HepG2 (cell line): Measurements from ENCODE around the gene CDR2L. TPM values are rescaled to one million over a fixed set of nuclear protein-coding genes. Genes with fewer than 3 reads are reported as not detected.
A peak's percentile ranks its signal among the peaks of the same experiment; 100 is the strongest.

ENCODE experiments used
- CBFB ChIP-seq: sonication (generic); formaldehyde crosslinking; IDR thresholded peaks from 2 replicates; pipeline ENCODE4 v1.4.0; 2020; ENCODE audit warnings: missing genetic modification reagents
- DMAP1 ChIP-seq: IDR thresholded peaks from 2 replicates; pipeline ENCODE4 v1.6.1; 2016
- FOXA3 ChIP-seq: IDR thresholded peaks from 2 replicates; pipeline ENCODE4 v1.6.1; 2016; ENCODE audit warnings: missing genetic modification reagents, missing compliant biosample characterization
- HOXA5 ChIP-seq: sonication (generic); formaldehyde crosslinking; IDR thresholded peaks from 2 replicates; pipeline ENCODE4 v1.4.0; 2020; ENCODE audit warnings: missing genetic modification reagents
- MBD4 ChIP-seq: IDR thresholded peaks from 2 replicates; pipeline ENCODE4 v1.6.1; 2012; ENCODE audit warnings: low read length, inconsistent platforms, borderline replicate concordance
- NPAS2 ChIP-seq: sonication (generic); formaldehyde crosslinking; IDR thresholded peaks from 2 replicates; pipeline ENCODE4 v1.8.0; 2022; ENCODE audit warnings: mild to moderate bottlenecking, missing genetic modification reagents, borderline replicate concordance
- NR2F2 ChIP-seq: IDR thresholded peaks from 2 replicates; pipeline ENCODE4 v1.6.1; 2012; ENCODE audit warnings: low read depth, inconsistent platforms, borderline replicate concordance
- PHF8 ChIP-seq: sonication (generic); formaldehyde crosslinking; IDR thresholded peaks from 2 replicates; pipeline ENCODE4 v1.5.0; 2020; ENCODE audit warnings: missing genetic modification reagents
- RAD21 ChIP-seq: fragments of 450-650 bp; formaldehyde crosslinking; IDR thresholded peaks from 2 replicates; pipeline ENCODE4 v1.5.0; 2020; ENCODE audit warnings: mild to moderate bottlenecking
- RBM22 ChIP-seq: fragments of 200-400 bp; formaldehyde crosslinking; optimal IDR thresholded peaks from 2 replicates; pipeline ENCODE3; 2017; ENCODE audit warnings: mild to moderate bottlenecking, low read length, moderate library complexity
- RFXANK ChIP-seq: IDR thresholded peaks from 2 replicates; pipeline ENCODE4 v1.6.1; 2016
- SMAD1 ChIP-seq: sonication (generic); formaldehyde crosslinking; IDR thresholded peaks from 2 replicates; pipeline ENCODE4 v1.4.0; 2020; ENCODE audit warnings: missing genetic modification reagents, low read depth, mild to moderate bottlenecking, borderline replicate concordance
- ZMYM4 ChIP-seq: sonication (generic); formaldehyde crosslinking; IDR thresholded peaks from 2 replicates; pipeline ENCODE4 v1.8.1; 2023; ENCODE audit warnings: mild to moderate bottlenecking, missing genetic modification reagents
- ZNF292 ChIP-seq: sonication (generic); formaldehyde crosslinking; IDR thresholded peaks from 2 replicates; pipeline ENCODE4 v1.8.1; 2022; ENCODE audit warnings: mild to moderate bottlenecking, low read depth, missing genetic modification reagents, borderline replicate concordance
- ZNF720 ChIP-seq: sonication (generic); formaldehyde crosslinking; IDR thresholded peaks from 2 replicates; pipeline ENCODE4 v1.4.0; 2020; ENCODE audit warnings: missing genetic modification reagents
- polyA plus RNA-seq, 8 experiments: library from polyadenylated mRNA; depleted of rRNA in 3 of 8; stranded (reverse) in 7 of 8; unstranded in 1 of 8; fragments of >200 nt; fragmentation: Illumina TruSeq in 4 of 8; extraction: Trizol in 4 of 8; gene quantifications; 2 replicates each; pipeline versions ENCODE4 v1.2.1 to v1.2.3, GENCODE V29; 2011 to 2016; ENCODE audit warnings: low read depth in 4 of 8, missing spikeins in 1 of 8, mixed read lengths in 1 of 8; ENCODE audit not compliant: insufficient read depth in 1 of 8
- total RNA-seq, 5 experiments: library from RNA; depleted of rRNA; stranded (reverse); fragments of >200 nt; fragmentation: Illumina TruSeq; extraction: Trizol; gene quantifications; 2 replicates each; pipeline ENCODE4 v1.2.3, GENCODE V29; 2016; ENCODE audit warnings: low read depth in 1 of 5
- TF ChIP-seq, protein P1 (sequence below): sonication (generic); formaldehyde crosslinking; IDR thresholded peaks from 2 replicates; pipeline ENCODE4 v1.8.1; 2023; ENCODE audit warnings: mild to moderate bottlenecking, moderate library complexity, missing genetic modification reagents
- TF ChIP-seq, protein P2 (sequence below): sonication (generic); formaldehyde crosslinking; IDR thresholded peaks from 2 replicates; pipeline ENCODE4 v1.4.0; 2020; ENCODE audit warnings: missing genetic modification reagents
- TF ChIP-seq, protein P3 (sequence below): sonication (generic); formaldehyde crosslinking; IDR thresholded peaks from 2 replicates; pipeline ENCODE4 v1.9.0; 2021; ENCODE audit warnings: missing genetic modification reagents, borderline replicate concordance
- TF ChIP-seq, protein P4 (sequence below): sonication (generic); formaldehyde crosslinking; IDR thresholded peaks from 2 replicates; pipeline ENCODE4 v1.9.0; 2021; ENCODE audit warnings: mild to moderate bottlenecking, missing genetic modification reagents

The CDR2L gene
- total and polyA plus RNA-seq, 2 of the 13 experiments (the other 11 are each of a cell fraction or from before 2014, with no cell fraction given), result 1.9 to 2.1 TPM

DNA sequence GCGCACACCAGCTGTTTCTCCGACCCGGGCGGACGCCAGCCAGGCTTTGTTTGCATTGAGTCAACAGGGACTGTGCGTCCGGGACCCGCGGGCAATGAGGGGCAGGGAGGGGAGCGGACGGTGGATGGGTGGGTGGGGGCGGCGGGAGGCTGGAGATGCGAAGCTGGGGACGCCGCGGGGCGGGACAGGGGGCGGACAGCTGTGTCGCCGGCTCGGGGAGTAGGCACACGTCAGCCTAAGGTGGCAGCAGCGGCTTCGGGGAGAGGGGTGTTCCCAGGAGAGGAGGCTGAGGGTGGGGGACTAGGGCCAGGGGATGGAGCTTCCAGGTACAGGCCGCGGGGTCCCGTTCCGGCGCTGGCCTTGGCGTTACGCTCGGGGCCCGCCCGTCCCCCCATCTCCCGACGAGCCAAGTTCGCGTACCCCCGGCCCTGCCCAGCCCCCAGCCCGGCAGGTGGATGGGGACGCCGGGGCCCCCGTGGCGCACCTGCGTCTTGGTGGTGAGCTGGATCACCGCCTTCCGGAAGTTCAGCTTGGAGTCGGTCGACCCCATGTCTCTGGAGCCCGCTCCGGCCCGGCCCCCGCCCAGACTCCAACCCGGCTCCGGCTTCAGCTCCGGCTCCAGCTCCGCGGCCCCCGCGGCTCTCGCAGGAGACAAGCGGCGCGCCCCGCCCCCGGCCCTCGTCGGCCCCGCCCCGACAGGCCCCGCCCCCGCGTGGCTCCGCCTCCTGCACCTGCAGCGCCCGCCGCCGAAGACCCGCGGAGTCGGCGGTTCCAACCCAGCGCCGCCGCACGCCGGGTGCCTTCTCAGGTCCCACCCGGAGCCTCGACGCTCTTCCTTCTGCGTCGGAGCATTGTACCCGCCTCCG lies 15.1 kb upstream of the CDR2L start, which contains the start of gene HID1 (continued):
- TF ChIP-seq, protein P1, sequence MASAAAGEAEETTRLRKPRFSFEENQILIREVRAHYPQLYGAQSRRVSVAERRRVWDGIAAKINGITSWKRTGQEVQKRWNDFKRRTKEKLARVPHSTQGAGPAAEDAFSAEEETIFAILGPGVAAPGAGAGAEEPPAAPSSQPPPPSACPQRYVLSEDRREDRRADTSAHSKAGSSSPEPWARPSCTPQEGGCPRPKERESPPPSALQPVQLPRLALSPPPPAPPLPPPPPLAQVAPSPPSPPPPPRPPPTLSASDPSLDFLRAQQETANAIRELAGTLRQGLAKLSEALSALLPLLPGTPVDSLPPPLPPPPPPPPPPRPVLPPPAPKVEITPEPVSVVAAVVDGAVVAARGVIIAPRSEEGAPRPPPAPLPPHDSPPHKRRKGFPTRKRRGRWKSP, result 0 out of 2 replicates have a peak, but pooled peaks have one; percentile 24
- TF ChIP-seq RAD21 (CRISPR knock-in tag), result peak; percentile 15; the same call in 1 of the 2 replicates
- TF ChIP-seq HOXA5, result peak; percentile 16; the same call in 1 of the 2 replicates
- peak; percentile 70 for TF ChIP-seq PHF8 (CRISPR knock-in tag)
- TF ChIP-seq, protein P2, sequence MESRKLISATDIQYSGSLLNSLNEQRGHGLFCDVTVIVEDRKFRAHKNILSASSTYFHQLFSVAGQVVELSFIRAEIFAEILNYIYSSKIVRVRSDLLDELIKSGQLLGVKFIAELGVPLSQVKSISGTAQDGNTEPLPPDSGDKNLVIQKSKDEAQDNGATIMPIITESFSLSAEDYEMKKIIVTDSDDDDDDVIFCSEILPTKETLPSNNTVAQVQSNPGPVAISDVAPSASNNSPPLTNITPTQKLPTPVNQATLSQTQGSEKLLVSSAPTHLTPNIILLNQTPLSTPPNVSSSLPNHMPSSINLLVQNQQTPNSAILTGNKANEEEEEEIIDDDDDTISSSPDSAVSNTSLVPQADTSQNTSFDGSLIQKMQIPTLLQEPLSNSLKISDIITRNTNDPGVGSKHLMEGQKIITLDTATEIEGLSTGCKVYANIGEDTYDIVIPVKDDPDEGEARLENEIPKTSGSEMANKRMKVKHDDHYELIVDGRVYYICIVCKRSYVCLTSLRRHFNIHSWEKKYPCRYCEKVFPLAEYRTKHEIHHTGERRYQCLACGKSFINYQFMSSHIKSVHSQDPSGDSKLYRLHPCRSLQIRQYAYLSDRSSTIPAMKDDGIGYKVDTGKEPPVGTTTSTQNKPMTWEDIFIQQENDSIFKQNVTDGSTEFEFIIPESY (CRISPR knock-in tag), result no peak; the same call in 1 of the 2 replicates
- peak; percentile 83; the same call in 1 of the 2 replicates for TF ChIP-seq ZNF292
- TF ChIP-seq, protein P3, sequence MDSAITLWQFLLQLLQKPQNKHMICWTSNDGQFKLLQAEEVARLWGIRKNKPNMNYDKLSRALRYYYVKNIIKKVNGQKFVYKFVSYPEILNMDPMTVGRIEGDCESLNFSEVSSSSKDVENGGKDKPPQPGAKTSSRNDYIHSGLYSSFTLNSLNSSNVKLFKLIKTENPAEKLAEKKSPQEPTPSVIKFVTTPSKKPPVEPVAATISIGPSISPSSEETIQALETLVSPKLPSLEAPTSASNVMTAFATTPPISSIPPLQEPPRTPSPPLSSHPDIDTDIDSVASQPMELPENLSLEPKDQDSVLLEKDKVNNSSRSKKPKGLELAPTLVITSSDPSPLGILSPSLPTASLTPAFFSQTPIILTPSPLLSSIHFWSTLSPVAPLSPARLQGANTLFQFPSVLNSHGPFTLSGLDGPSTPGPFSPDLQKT (CRISPR knock-in tag), result no peak
- TF ChIP-seq ZNF720 (CRISPR knock-in tag), result no peak
- TF ChIP-seq NPAS2, result no peak
- TF ChIP-seq FOXA3, result peak; percentile 91
- TF ChIP-seq CBFB (CRISPR knock-in tag), result 0 out of 2 replicates have a peak, but pooled peaks have one; percentile 5
- TF ChIP-seq RBM22, result no peak
- no peak for TF ChIP-seq SMAD1 (CRISPR knock-in tag)
- TF ChIP-seq DMAP1 (CRISPR knock-in tag), result peak; percentile 48
- TF ChIP-seq NR2F2, result no peak
- TF ChIP-seq RFXANK (CRISPR knock-in tag), result 0 out of 2 replicates have a peak, but pooled peaks have one; percentile 19
- peak; percentile 51; the same call in 1 of the 2 replicates for TF ChIP-seq ZMYM4
- no peak for TF ChIP-seq MBD4
- TF ChIP-seq, protein P4, sequence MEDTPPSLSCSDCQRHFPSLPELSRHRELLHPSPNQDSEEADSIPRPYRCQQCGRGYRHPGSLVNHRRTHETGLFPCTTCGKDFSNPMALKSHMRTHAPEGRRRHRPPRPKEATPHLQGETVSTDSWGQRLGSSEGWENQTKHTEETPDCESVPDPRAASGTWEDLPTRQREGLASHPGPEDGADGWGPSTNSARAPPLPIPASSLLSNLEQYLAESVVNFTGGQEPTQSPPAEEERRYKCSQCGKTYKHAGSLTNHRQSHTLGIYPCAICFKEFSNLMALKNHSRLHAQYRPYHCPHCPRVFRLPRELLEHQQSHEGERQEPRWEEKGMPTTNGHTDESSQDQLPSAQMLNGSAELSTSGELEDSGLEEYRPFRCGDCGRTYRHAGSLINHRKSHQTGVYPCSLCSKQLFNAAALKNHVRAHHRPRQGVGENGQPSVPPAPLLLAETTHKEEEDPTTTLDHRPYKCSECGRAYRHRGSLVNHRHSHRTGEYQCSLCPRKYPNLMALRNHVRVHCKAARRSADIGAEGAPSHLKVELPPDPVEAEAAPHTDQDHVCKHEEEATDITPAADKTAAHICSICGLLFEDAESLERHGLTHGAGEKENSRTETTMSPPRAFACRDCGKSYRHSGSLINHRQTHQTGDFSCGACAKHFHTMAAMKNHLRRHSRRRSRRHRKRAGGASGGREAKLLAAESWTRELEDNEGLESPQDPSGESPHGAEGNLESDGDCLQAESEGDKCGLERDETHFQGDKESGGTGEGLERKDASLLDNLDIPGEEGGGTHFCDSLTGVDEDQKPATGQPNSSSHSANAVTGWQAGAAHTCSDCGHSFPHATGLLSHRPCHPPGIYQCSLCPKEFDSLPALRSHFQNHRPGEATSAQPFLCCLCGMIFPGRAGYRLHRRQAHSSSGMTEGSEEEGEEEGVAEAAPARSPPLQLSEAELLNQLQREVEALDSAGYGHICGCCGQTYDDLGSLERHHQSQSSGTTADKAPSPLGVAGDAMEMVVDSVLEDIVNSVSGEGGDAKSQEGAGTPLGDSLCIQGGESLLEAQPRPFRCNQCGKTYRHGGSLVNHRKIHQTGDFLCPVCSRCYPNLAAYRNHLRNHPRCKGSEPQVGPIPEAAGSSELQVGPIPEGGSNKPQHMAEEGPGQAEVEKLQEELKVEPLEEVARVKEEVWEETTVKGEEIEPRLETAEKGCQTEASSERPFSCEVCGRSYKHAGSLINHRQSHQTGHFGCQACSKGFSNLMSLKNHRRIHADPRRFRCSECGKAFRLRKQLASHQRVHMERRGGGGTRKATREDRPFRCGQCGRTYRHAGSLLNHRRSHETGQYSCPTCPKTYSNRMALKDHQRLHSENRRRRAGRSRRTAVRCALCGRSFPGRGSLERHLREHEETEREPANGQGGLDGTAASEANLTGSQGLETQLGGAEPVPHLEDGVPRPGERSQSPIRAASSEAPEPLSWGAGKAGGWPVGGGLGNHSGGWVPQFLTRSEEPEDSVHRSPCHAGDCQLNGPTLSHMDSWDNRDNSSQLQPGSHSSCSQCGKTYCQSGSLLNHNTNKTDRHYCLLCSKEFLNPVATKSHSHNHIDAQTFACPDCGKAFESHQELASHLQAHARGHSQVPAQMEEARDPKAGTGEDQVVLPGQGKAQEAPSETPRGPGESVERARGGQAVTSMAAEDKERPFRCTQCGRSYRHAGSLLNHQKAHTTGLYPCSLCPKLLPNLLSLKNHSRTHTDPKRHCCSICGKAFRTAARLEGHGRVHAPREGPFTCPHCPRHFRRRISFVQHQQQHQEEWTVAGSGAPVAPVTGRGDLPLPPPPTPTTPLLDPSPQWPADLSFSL (CRISPR knock-in tag), result 0 out of 2 replicates have a peak, but pooled peaks have one; percentile 24
